Mesenchymal stem cell (in vitro differentiated cells and primary cell): ENCODE measurements around the gene HYAL2.
A peak's percentile ranks its signal among the peaks of the same experiment; 100 is the strongest.
"Not testable (repeated sequence)": the region's sequence is repeated elsewhere in the genome, so short reads cannot be mapped to it uniquely, and the experiment has no call there.

Experiments used
- DNase-seq: peaks from one replicate; pipeline ENCODE4 v3.0.0-alpha.2; 2013
- H2AFZ ChIP-seq: one replicate; pipeline ENCODE4 v1.6.1; 2013; ENCODE audit warnings: low read depth, mild to moderate bottlenecking, control low read depth, inconsistent platforms, low read length, moderate library complexity
- H2AK5ac ChIP-seq: 2 replicates; pipeline ENCODE4 v1.6.1; 2013; ENCODE audit warnings: low read length, moderate library complexity, mild to moderate bottlenecking, inconsistent platforms; ENCODE audit not compliant: severe bottlenecking
- H2BK120ac ChIP-seq: one replicate; pipeline ENCODE4 v1.6.1; 2013; ENCODE audit warnings: low read depth, mild to moderate bottlenecking, inconsistent platforms, low read length, moderate library complexity
- H2BK12ac ChIP-seq, 2 experiments: one replicate each; pipeline ENCODE4 v1.6.1; 2013; ENCODE audit warnings: inconsistent platforms in 2 of 2, low read length in 2 of 2, mild to moderate bottlenecking in 2 of 2, moderate library complexity in 2 of 2, control low read depth in 1 of 2
- H2BK15ac ChIP-seq: one replicate; pipeline ENCODE4 v1.6.1; 2013; ENCODE audit warnings: mild to moderate bottlenecking, low read depth, inconsistent platforms; ENCODE audit not compliant: poor library complexity, severe bottlenecking
- H2BK5ac ChIP-seq: 2 replicates; pipeline ENCODE4 v1.6.1; 2013; ENCODE audit warnings: low read depth, mild to moderate bottlenecking, low read length, control low read depth, inconsistent platforms; ENCODE audit not compliant: poor library complexity, severe bottlenecking
- H3K14ac ChIP-seq, 2 experiments: one replicate each; pipeline ENCODE4 v1.6.1; 2013; ENCODE audit warnings: inconsistent platforms in 2 of 2, low read length in 2 of 2, control low read depth in 1 of 2, mild to moderate bottlenecking in 1 of 2, moderate library complexity in 1 of 2
- H3K18ac ChIP-seq, 2 experiments: one replicate each; pipeline ENCODE4 v1.6.1; 2013; ENCODE audit warnings: inconsistent platforms in 2 of 2, low read length in 2 of 2, control low read depth in 1 of 2, low read depth in 1 of 2, mild to moderate bottlenecking in 1 of 2
- H3K23ac ChIP-seq, 2 experiments: one replicate each; pipeline ENCODE4 v1.6.1; 2013; ENCODE audit warnings: inconsistent platforms in 2 of 2, low read length in 2 of 2, mild to moderate bottlenecking in 2 of 2, moderate library complexity in 2 of 2, control low read depth in 1 of 2
- H3K27ac ChIP-seq: 2 replicates; pipeline ENCODE4 v1.5.1; 2013; ENCODE audit warnings: mild to moderate bottlenecking, moderate library complexity, low read length, control low read depth, inconsistent platforms; ENCODE audit not compliant: poor library complexity, severe bottlenecking
- H3K27me3 ChIP-seq, 2 experiments: 2 replicates each; pipeline versions ENCODE4 v1.6.1 to v1.7.0; 2013; ENCODE audit warnings: low read length in 2 of 2, mild to moderate bottlenecking in 2 of 2, moderate library complexity in 2 of 2, control low read depth in 1 of 2, inconsistent platforms in 1 of 2; ENCODE audit not compliant: control insufficient read depth in 1 of 2, insufficient read depth in 1 of 2
- H3K36me3 ChIP-seq, 2 experiments: 2 replicates each; pipeline versions ENCODE4 v1.6.1 to v1.7.0; 2013; ENCODE audit warnings: low read length in 2 of 2, control low read depth in 1 of 2, inconsistent platforms in 1 of 2, low read depth in 1 of 2, mild to moderate bottlenecking in 1 of 2; ENCODE audit not compliant: insufficient read depth in 2 of 2, control insufficient read depth in 1 of 2
- H3K4ac ChIP-seq, 2 experiments: one replicate each; pipeline ENCODE4 v1.6.1; 2013; ENCODE audit warnings: inconsistent platforms in 2 of 2, low read length in 2 of 2, mild to moderate bottlenecking in 2 of 2, moderate library complexity in 2 of 2, control low read depth in 1 of 2, low read depth in 1 of 2
- H3K4me1 ChIP-seq: 2 replicates; pipeline ENCODE4 v1.6.1; 2013; ENCODE audit warnings: low read depth, low read length, control low read depth; ENCODE audit not compliant: control insufficient read depth, insufficient read depth
- H3K4me2 ChIP-seq: 2 replicates; pipeline ENCODE4 v1.6.1; 2013; ENCODE audit warnings: low read length, mild to moderate bottlenecking, inconsistent platforms; ENCODE audit not compliant: poor library complexity, severe bottlenecking
- H3K4me3 ChIP-seq, 2 experiments: 2 replicates each; pipeline versions ENCODE4 v1.5.1 to v1.7.0; 2013; ENCODE audit warnings: low read length in 2 of 2, mild to moderate bottlenecking in 2 of 2, control low read depth in 1 of 2, low read depth in 1 of 2; ENCODE audit not compliant: insufficient read depth in 1 of 2
- H3K79me1 ChIP-seq: replicated peaks from 2 replicates; pipeline ENCODE4 v1.6.1; 2013; ENCODE audit warnings: mild to moderate bottlenecking, control low read depth, low read length, inconsistent platforms; ENCODE audit not compliant: poor library complexity, severe bottlenecking
- H3K9ac ChIP-seq: 2 replicates; pipeline ENCODE4 v1.7.0; 2013; ENCODE audit warnings: mild to moderate bottlenecking, low read length, moderate library complexity
- H3K9me3 ChIP-seq: 2 replicates; pipeline ENCODE4 v1.7.0; 2013; ENCODE audit warnings: mild to moderate bottlenecking, low read length; ENCODE audit not compliant: control insufficient read depth
- H4K8ac ChIP-seq: one replicate; pipeline ENCODE4 v1.6.1; 2013; ENCODE audit warnings: inconsistent platforms, mild to moderate bottlenecking, low read length, moderate library complexity
- H4K91ac ChIP-seq: one replicate; pipeline ENCODE4 v1.6.1; 2013; ENCODE audit warnings: mild to moderate bottlenecking, low read length, inconsistent platforms
- WGBS: methylation state at CpG from one replicate; pipeline ENCODE4 v1.1.7; 2013; ENCODE audit warnings: mixed read lengths; 5-methylcytosine and 5-hydroxymethylcytosine counted together

Gene HYAL2

DNA sequence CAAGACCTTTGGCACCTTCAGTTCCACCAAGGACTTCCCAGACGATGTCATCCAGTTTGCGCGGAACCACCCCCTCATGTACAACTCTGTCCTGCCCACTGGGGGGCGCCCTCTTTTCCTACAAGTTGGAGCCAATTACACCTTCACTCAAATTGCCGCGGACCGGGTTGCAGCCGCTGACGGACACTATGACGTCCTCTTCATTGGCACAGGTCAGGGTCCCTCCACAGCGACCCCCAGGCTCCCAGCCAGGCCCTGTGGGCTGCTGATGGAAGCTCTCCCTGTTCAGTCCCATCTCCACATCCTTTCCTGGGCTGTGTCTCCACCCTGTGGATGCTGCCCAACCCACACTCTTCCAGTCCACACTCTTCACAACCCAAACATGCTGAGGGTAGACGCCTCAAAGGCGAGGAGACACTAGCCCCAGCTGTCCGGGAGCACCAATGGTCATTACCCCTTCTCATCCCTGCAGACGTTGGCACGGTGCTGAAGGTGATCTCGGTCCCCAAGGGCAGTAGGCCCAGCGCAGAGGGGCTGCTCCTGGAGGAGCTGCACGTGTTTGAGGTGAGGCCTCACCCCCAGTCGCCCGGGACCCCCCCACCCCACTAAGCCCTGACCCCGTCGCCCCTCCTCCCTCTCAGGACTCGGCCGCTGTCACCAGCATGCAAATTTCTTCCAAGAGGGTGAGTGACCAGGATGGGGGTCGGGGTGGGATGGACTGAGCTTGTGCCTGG, 48.0 kb downstream of the HYAL2 start:
- peaks cover 0 to 5% of the 10 kb centered on the region in 2 experiments for H3K36me3 ChIP-seq
- no peak overlapping the region for H2BK120ac ChIP-seq
- H2AK5ac ChIP-seq: no peak overlapping the region
- 30% methylated on average over 19 of the region's 26 CpGs for WGBS
- no peak overlapping the region for H3K27ac ChIP-seq
- peaks cover 21 to 31% of the 10 kb centered on the region in 2 experiments for H3K27me3 ChIP-seq
- no peak overlapping the region for H2AFZ ChIP-seq
- no peak overlapping the region for H3K4me2 ChIP-seq
- H3K18ac ChIP-seq: no peak overlapping the region
- no peak overlapping the region for H4K8ac ChIP-seq
- peak; percentile 67 for DNase-seq
- H3K79me1 ChIP-seq: no peaks in the 10 kb centered on the region
- no peak overlapping the region for H2BK5ac ChIP-seq
- H2BK15ac ChIP-seq: no peak overlapping the region
- no peak overlapping the region for H2BK12ac ChIP-seq
- peaks cover 36% of the 10 kb centered on the region for H3K4me1 ChIP-seq
- no peak overlapping the region for H3K4ac ChIP-seq
- H3K23ac ChIP-seq: no peak overlapping the region
- no peak overlapping the region for H4K91ac ChIP-seq
- no peaks in the 10 kb centered on the region for H3K9me3 ChIP-seq
- no peak overlapping the region for H3K14ac ChIP-seq
- no peak overlapping the region for H3K4me3 ChIP-seq
- H3K9ac ChIP-seq: no peak overlapping the region

GRCh38 chr3:50273689-50274065, 48.9 kb downstream of the HYAL2 start:
- H3K4ac ChIP-seq: no peak overlapping the region
- H3K27me3 ChIP-seq: peaks cover 21 to 31% of the 10 kb centered on the region in 2 experiments
- WGBS: 83% methylated on average over 26 of the region's 31 CpGs
- H3K18ac ChIP-seq: no peak overlapping the region
- H3K14ac ChIP-seq: no peak overlapping the region
- no peaks in the 10 kb centered on the region for H3K9me3 ChIP-seq
- no peak overlapping the region for H2BK15ac ChIP-seq
- no peaks in the 10 kb centered on the region for H3K79me1 ChIP-seq
- peaks cover 0 to 5% of the 10 kb centered on the region in 2 experiments for H3K36me3 ChIP-seq
- no peak overlapping the region for H4K91ac ChIP-seq
- no peak overlapping the region for H3K9ac ChIP-seq
- no peak for DNase-seq
- H2BK5ac ChIP-seq: no peak overlapping the region
- no peak overlapping the region for H3K23ac ChIP-seq
- H3K27ac ChIP-seq: no peak overlapping the region
- no peak overlapping the region for H3K4me3 ChIP-seq
- no peak overlapping the region for H2AK5ac ChIP-seq
- H2AFZ ChIP-seq: no peak overlapping the region
- no peak overlapping the region for H3K4me2 ChIP-seq
- no peak overlapping the region for H2BK120ac ChIP-seq
- no peak overlapping the region for H2BK12ac ChIP-seq
- no peak overlapping the region for H4K8ac ChIP-seq
- H3K4me1 ChIP-seq: peaks cover 44% of the 10 kb centered on the region

- Histone ChIP-seq H4K8ac (peak overlapping the region; percentile 27), H3K18ac (peak overlapping the region; percentile 58 to 70), H2BK15ac (no peak overlapping the region), H3K9me3 (no peaks in the 10 kb centered on the region), H2AFZ (peak overlapping the region; percentile 33), H3K4me3 (peak overlapping the region; percentile 34 to 72), H2AK5ac (no peak overlapping the region), H2BK12ac (peak overlapping the region in 1 of 2 experiments; percentile 95), H3K27ac (no peak overlapping the region), H3K4me1 (peaks cover 50% of the 10 kb centered on the region), H3K9ac (peak overlapping the region; percentile 57), H2BK120ac (no peak overlapping the region), H3K4me2 (peak overlapping the region; percentile 58), H3K14ac (no peak overlapping the region), H2BK5ac (no peak overlapping the region), H3K36me3 (peaks cover 0 to 5% of the 10 kb centered on the region in 2 experiments), H3K27me3 (peaks cover 21 to 31% of the 10 kb centered on the region in 2 experiments), H3K4ac (peak overlapping the region in 1 of 2 experiments; percentile 50), H3K79me1 (no peaks in the 10 kb centered on the region), H3K23ac (peak overlapping the region in 1 of 2 experiments; percentile 66), H4K91ac (peak overlapping the region; percentile 52)
- DNase-seq: peak; percentile 73
- WGBS: 26% methylated on average over 57 of the region's 61 CpGs
Observed at GRCh38 chr3:50272911-50273688, 49.4 kb downstream of the HYAL2 start.

GRCh38 chr3:50272538-50272910, 50.0 kb downstream of the HYAL2 start:
- not testable (repeated sequence) for H3K36me3 ChIP-seq, H2BK12ac ChIP-seq, H2AFZ ChIP-seq, H2AK5ac ChIP-seq, H4K91ac ChIP-seq, DNase-seq, H3K14ac ChIP-seq, H3K18ac ChIP-seq, H2BK15ac ChIP-seq, H3K4ac ChIP-seq, H3K79me1 ChIP-seq, H3K27ac ChIP-seq, H4K8ac ChIP-seq, H2BK5ac ChIP-seq, H2BK120ac ChIP-seq, H3K4me3 ChIP-seq, H3K4me2 ChIP-seq, H3K9ac ChIP-seq, H3K23ac ChIP-seq, H3K9me3 ChIP-seq
- H3K27me3 ChIP-seq: peaks cover 21 to 31% of the 10 kb centered on the region in 2 experiments
- WGBS: 72% methylated on average over 6 of the region's 10 CpGs
- H3K4me1 ChIP-seq: peaks cover 56% of the 10 kb centered on the region
